Vagina (tissue), 2 donors: ENCODE results near the gene METTL13. TPM values are rescaled to one million over a fixed set of nuclear protein-coding genes. Genes with fewer than 3 reads are reported as not detected.

Experiments used
- DNase-seq, 2 donors: peaks; one replicate each; pipeline ENCODE4 v3.0.0-alpha.2; 2017; ENCODE audit errors: extremely low spot score in 2 of 2
- H3K27ac ChIP-seq: fragments of 200-600 bp; sonication (generic); one replicate; pipeline ENCODE4 v1.5.1; 2019
- H3K27me3 ChIP-seq: fragments of 200-600 bp; sonication (generic); one replicate; pipeline ENCODE4 v1.5.1; 2019
- H3K36me3 ChIP-seq, 2 donors: fragments of 200-600 bp; sonication (generic); one replicate each; pipeline ENCODE4 v1.5.1; 2017 to 2019
- H3K4me1 ChIP-seq: fragments of 200-600 bp; sonication (generic); one replicate; pipeline ENCODE4 v1.5.1; 2019
- H3K4me3 ChIP-seq, 2 donors: fragments of 200-600 bp; sonication (generic); 1 replicate in 1 of 2; 2 replicates in 1 of 2; pipeline ENCODE4 v1.5.1; 2016 to 2019
- H3K9me3 ChIP-seq: fragments of 200-600 bp; sonication (generic); one replicate; pipeline ENCODE4 v1.5.1; 2019
- CTCF ChIP-seq, 3 experiments: fragments of 450-650 bp in 2 of 3; fragments of 200-600 bp in 1 of 3; sonication (generic) in 1 of 3; IDR thresholded peaks; one replicate each; pipeline ENCODE4 v1.5.1; 2017 to 2019; ENCODE audit warnings: antibody characterized with exemption in 3 of 3, mild to moderate bottlenecking in 2 of 3, moderate library complexity in 2 of 3
- POLR2A ChIP-seq, 2 donors: fragments of 450-650 bp; IDR thresholded peaks; one replicate each; pipeline ENCODE4 v1.6.1; 2017; ENCODE audit warnings: antibody characterized with exemption in 2 of 2, mild to moderate bottlenecking in 2 of 2, moderate library complexity in 2 of 2
- POLR2AphosphoS5 ChIP-seq, 2 donors: sonication (generic); formaldehyde crosslinking; IDR thresholded peaks; one replicate each; pipeline ENCODE4 v1.9.0; 2017; ENCODE audit warnings: antibody characterized with exemption in 2 of 2, mild to moderate bottlenecking in 2 of 2, low read depth in 1 of 2; ENCODE audit not compliant: insufficient read depth in 1 of 2
- intact Hi-C: fragments of 100-400 bp; cut with DNase I; formaldehyde crosslinking; loops from one replicate; pipeline ENCODE4 v1.15.1; 2023
- total RNA-seq: library from RNA; depleted of rRNA; stranded (reverse); fragments of >200 nt; gene quantifications from one replicate; pipeline ENCODE4 v1.2.3, GENCODE V29; 2016

METTL13 gene
- total RNA-seq, 1 donor from 2014 or later: 15.5 TPM

GRCh38 chr1:171793636-171794035 lies 12.2 kb downstream of the METTL13 start:
- H3K27me3 ChIP-seq: no peaks in the 10 kb centered on the region
- intact Hi-C loops: no loop called here
- no peak overlapping the region for H3K27ac ChIP-seq
- H3K36me3 ChIP-seq: peaks cover 0 to 89% of the 10 kb centered on the region in 2 donors
- TF ChIP-seq POLR2AphosphoS5 (IDR thresholded peaks at IDR 0.05; ENCODE audit: insufficient read depth in 1 of 2, low read depth in 1 of 2) (no peak), POLR2A (IDR thresholded peaks at IDR 0.05) (no peak), CTCF (IDR thresholded peaks at IDR 0.05) (no peak)
- no peak for DNase-seq
- no peak overlapping the region for H3K4me3 ChIP-seq
- no peaks in the 10 kb centered on the region for H3K9me3 ChIP-seq
- peaks cover 4% of the 10 kb centered on the region for H3K4me1 ChIP-seq

- H3K36me3 ChIP-seq: peaks cover 0 to 85% of the 10 kb centered on the region in 2 donors
- no peaks in the 10 kb centered on the region for H3K27me3 ChIP-seq
- no peak for DNase-seq
- H3K27ac ChIP-seq: no peak overlapping the region
- TF ChIP-seq CTCF (IDR thresholded peaks at IDR 0.05): no peak
- TF ChIP-seq POLR2AphosphoS5 (IDR thresholded peaks at IDR 0.05; ENCODE audit: insufficient read depth in 1 of 2, low read depth in 1 of 2): no peak
- TF ChIP-seq POLR2A (IDR thresholded peaks at IDR 0.05): no peak
- H3K4me1 ChIP-seq: no peaks in the 10 kb centered on the region
- no peaks in the 10 kb centered on the region for H3K9me3 ChIP-seq
- H3K4me3 ChIP-seq: no peak overlapping the region
- intact Hi-C loops: no loop called here
These were observed 12.6 kb downstream of the METTL13 start for GRCh38 chr1:171794085-171794484.

GRCh38 chr1:171796592-171796991 lies 15.1 kb downstream of the METTL13 start:
- intact Hi-C loops: no loop called here
- Histone ChIP-seq H3K27ac (no peak overlapping the region), H3K4me1 (peaks cover 5% of the 10 kb centered on the region), H3K36me3 (peaks cover 0 to 60% of the 10 kb centered on the region in 2 donors), H3K27me3 (no peaks in the 10 kb centered on the region), H3K9me3 (no peaks in the 10 kb centered on the region), H3K4me3 (no peak overlapping the region)
- DNase-seq: no peak
- TF ChIP-seq CTCF (IDR thresholded peaks at IDR 0.05) (no peak), POLR2AphosphoS5 (IDR thresholded peaks at IDR 0.05; ENCODE audit: insufficient read depth in 1 of 2, low read depth in 1 of 2) (no peak), POLR2A (IDR thresholded peaks at IDR 0.05) (no peak)

- H3K4me3 ChIP-seq: no peak overlapping the region
- peaks cover 0 to 44% of the 10 kb centered on the region in 2 donors for H3K36me3 ChIP-seq
- no peaks in the 10 kb centered on the region for H3K9me3 ChIP-seq
- intact Hi-C loops: no loop called here
- peaks cover 5% of the 10 kb centered on the region for H3K4me1 ChIP-seq
- TF ChIP-seq CTCF (IDR thresholded peaks at IDR 0.05) (no peak), POLR2A (IDR thresholded peaks at IDR 0.05) (no peak), POLR2AphosphoS5 (IDR thresholded peaks at IDR 0.05; ENCODE audit: insufficient read depth in 1 of 2, low read depth in 1 of 2) (no peak)
- no peak for DNase-seq
- no peak overlapping the region for H3K27ac ChIP-seq
- no peaks in the 10 kb centered on the region for H3K27me3 ChIP-seq
These were observed 16.9 kb downstream of the METTL13 start for GRCh38 chr1:171798311-171798710.

- Histone ChIP-seq H3K4me1 (peaks cover 5% of the 10 kb centered on the region), H3K27me3 (no peaks in the 10 kb centered on the region), H3K4me3 (no peak overlapping the region), H3K27ac (no peak overlapping the region), H3K9me3 (no peaks in the 10 kb centered on the region), H3K36me3 (peaks cover 0 to 40% of the 10 kb centered on the region in 2 donors)
- no peak for DNase-seq
- TF ChIP-seq POLR2AphosphoS5 (IDR thresholded peaks at IDR 0.05; ENCODE audit: insufficient read depth in 1 of 2, low read depth in 1 of 2) (no peak), CTCF (IDR thresholded peaks at IDR 0.05) (no peak), POLR2A (IDR thresholded peaks at IDR 0.05) (no peak)
- intact Hi-C loops: no loop called here
These were observed 17.3 kb downstream of the METTL13 start for GRCh38 chr1:171798765-171799164.
